Keratinocyte (primary cell): ENCODE data around the gene PKNOX2.

Experiments used
- EZH2 ChIP-seq: IDR thresholded peaks from one replicate; pipeline ENCODE4 v1.6.1; 2012; ENCODE audit warnings: inconsistent platforms, mild to moderate bottlenecking, low read length, moderate library complexity
- TF ChIP-seq, protein P1 (sequence below), 3 experiments: IDR thresholded peaks in 1 of 3; conservative IDR thresholded peaks in 1 of 3; optimal IDR thresholded peaks in 1 of 3; 2 replicates in 2 of 3; 3 replicates in 1 of 3; pipeline versions ENCODE3 to v1.5.1; 2011; ENCODE audit warnings: low read length in 3 of 3, mild to moderate bottlenecking in 3 of 3, moderate library complexity in 2 of 3, control low read depth in 1 of 3, inconsistent platforms in 1 of 3; ENCODE audit not compliant: insufficient read depth in 2 of 3; ENCODE audit errors: extremely low read depth in 1 of 3

DNA sequence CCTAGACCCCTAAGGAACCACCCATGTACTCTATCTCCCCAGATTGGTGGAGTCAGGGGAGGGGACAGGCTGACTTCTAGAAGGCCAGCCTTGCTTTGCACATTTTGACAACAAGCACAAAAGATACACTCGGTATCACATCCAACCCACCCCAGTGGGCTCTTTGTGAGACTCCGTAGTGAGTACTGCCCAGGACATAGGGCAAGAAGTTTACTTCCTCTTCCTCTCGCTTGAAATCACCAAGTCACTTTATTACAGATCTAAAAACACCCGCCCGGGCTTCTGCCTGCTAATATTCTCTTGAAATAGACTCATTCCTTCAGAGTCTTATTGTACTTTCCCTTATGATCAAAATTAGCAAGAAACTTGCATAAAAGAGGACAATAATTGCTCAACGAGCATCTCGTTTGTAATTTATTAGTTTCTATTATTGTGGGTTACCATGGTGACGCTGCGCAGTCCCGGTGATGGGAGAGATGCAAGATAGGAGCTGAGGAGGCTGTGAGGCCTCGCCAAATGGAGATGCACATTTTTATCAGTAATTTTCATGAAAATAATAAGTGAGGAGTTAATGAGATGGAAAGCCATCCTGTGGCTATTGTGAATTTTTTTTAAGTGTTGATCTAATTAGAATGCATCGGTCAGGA, 234.6 kb downstream of the PKNOX2 start:
- TF ChIP-seq EZH2 = no peak
- TF ChIP-seq, protein P1, sequence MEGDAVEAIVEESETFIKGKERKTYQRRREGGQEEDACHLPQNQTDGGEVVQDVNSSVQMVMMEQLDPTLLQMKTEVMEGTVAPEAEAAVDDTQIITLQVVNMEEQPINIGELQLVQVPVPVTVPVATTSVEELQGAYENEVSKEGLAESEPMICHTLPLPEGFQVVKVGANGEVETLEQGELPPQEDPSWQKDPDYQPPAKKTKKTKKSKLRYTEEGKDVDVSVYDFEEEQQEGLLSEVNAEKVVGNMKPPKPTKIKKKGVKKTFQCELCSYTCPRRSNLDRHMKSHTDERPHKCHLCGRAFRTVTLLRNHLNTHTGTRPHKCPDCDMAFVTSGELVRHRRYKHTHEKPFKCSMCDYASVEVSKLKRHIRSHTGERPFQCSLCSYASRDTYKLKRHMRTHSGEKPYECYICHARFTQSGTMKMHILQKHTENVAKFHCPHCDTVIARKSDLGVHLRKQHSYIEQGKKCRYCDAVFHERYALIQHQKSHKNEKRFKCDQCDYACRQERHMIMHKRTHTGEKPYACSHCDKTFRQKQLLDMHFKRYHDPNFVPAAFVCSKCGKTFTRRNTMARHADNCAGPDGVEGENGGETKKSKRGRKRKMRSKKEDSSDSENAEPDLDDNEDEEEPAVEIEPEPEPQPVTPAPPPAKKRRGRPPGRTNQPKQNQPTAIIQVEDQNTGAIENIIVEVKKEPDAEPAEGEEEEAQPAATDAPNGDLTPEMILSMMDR (optimal IDR thresholded peaks at IDR 0.05 in 1 of 3, IDR thresholded peaks at IDR 0.05 in 1 of 3, conservative IDR thresholded peaks at IDR 0.05 in 1 of 3; ENCODE audit: extremely low read depth in 1 of 3, insufficient read depth in 2 of 3, low read length in 3 of 3) = no peak
